GM21576 (cell line): ENCODE data around the gene EHBP1.

Source experiments
- ATAC-seq: cut with Tn5 transposase; IDR thresholded peaks from one replicate; pipeline ENCODE4 v1.9.1; 2021; ENCODE audit warnings: mild to moderate bottlenecking, moderate library complexity; ENCODE audit not compliant: unreplicated experiment

The EHBP1 gene

GRCh38 chr2:62939735-62940491 lies 234.4 kb downstream of the EHBP1 start:
- no peak for ATAC-seq

GRCh38 chr2:62940697-62941096 lies 235.2 kb downstream of the EHBP1 start:
- no peak for ATAC-seq

GRCh38 chr2:62941413-62941812 lies 235.9 kb downstream of the EHBP1 start:
- ATAC-seq, result no peak

- no peak for ATAC-seq
These were observed 238.8 kb downstream of the EHBP1 start for GRCh38 chr2:62944362-62944761.

- no peak for ATAC-seq
These were observed 241.9 kb downstream of the EHBP1 start for GRCh38 chr2:62947403-62947802.

- ATAC-seq, result no peak
These were observed 251.1 kb downstream of the EHBP1 start for GRCh38 chr2:62956651-62957050.

- ATAC-seq, result no peak
These were observed 252.7 kb downstream of the EHBP1 start for GRCh38 chr2:62958206-62958605.

- ATAC-seq, result no peak
These were observed 258.5 kb downstream of the EHBP1 start for GRCh38 chr2:62964050-62964449.

GRCh38 chr2:62964671-62965070 lies 259.2 kb downstream of the EHBP1 start:
- ATAC-seq, result no peak

GRCh38 chr2:62966991-62967390 lies 261.5 kb downstream of the EHBP1 start:
- no peak for ATAC-seq

GRCh38 chr2:62968168-62968567 lies 262.7 kb downstream of the EHBP1 start:
- ATAC-seq, result no peak

GRCh38 chr2:62968668-62969067 lies 263.2 kb downstream of the EHBP1 start:
- no peak for ATAC-seq

GRCh38 chr2:62971936-62972335 lies 266.4 kb downstream of the EHBP1 start:
- no peak for ATAC-seq

- ATAC-seq, result no peak
These were observed 267.1 kb downstream of the EHBP1 start for GRCh38 chr2:62972601-62973000.

- no peak for ATAC-seq
These were observed 269.5 kb downstream of the EHBP1 start for GRCh38 chr2:62974999-62975398.

- ATAC-seq, result no peak
These were observed 286.1 kb downstream of the EHBP1 start for GRCh38 chr2:62991605-62992004.

- no peak for ATAC-seq
These were observed 287.0 kb downstream of the EHBP1 start for GRCh38 chr2:62992561-62992960.

GRCh38 chr2:62994206-62994605 lies 288.7 kb downstream of the EHBP1 start:
- no peak for ATAC-seq

GRCh38 chr2:62996534-62997186 lies 291.1 kb downstream of the EHBP1 start:
- ATAC-seq, result no peak

GRCh38 chr2:62998949-62999348 lies 293.4 kb downstream of the EHBP1 start:
- no peak for ATAC-seq

- no peak for ATAC-seq
These were observed 294.4 kb downstream of the EHBP1 start for GRCh38 chr2:62999905-63000304.

- ATAC-seq, result no peak
These were observed 295.3 kb downstream of the EHBP1 start for GRCh38 chr2:63000801-63001200.

GRCh38 chr2:63001576-63001975 lies 296.1 kb downstream of the EHBP1 start:
- ATAC-seq, result no peak
